Kidney epithelial cell (primary cell): ENCODE results near the gene NTN3. TPM values are rescaled to one million over a fixed set of nuclear protein-coding genes. Genes with fewer than 3 reads are reported as not detected.

ENCODE experiments used
- DNase-seq: peaks from one replicate; pipeline ENCODE4 v3.0.0-alpha.2; 2010; ENCODE audit warnings: low read depth
- H3K27me3 ChIP-seq: 2 replicates; pipeline ENCODE4 v1.6.0; 2011; ENCODE audit warnings: low read length; ENCODE audit not compliant: control insufficient read depth, insufficient read depth
- H3K36me3 ChIP-seq: 2 replicates; pipeline ENCODE4 v1.5.1; 2011; ENCODE audit warnings: low read length; ENCODE audit not compliant: control insufficient read depth, insufficient read depth
- H3K4me3 ChIP-seq: 2 replicates; pipeline ENCODE4 v1.5.1; 2011; ENCODE audit warnings: low read depth, mild to moderate bottlenecking, control low read depth, low read length
- total RNA-seq: library from RNA; depleted of rRNA; stranded (reverse); fragments of >200 nt; gene quantifications from 2 replicates; pipeline ENCODE4 v1.2.3, GENCODE V29; 2015
- TF ChIP-seq, protein P1 (sequence below): IDR thresholded peaks from 2 replicates; pipeline ENCODE4 v1.5.1; 2011; ENCODE audit warnings: mild to moderate bottlenecking, moderate library complexity, low read length, control low read depth, inconsistent platforms; ENCODE audit not compliant: insufficient read depth, poor library complexity, severe bottlenecking

The NTN3 gene
- total RNA-seq, 1 donor from 2014 or later = 0.17 TPM

DNA sequence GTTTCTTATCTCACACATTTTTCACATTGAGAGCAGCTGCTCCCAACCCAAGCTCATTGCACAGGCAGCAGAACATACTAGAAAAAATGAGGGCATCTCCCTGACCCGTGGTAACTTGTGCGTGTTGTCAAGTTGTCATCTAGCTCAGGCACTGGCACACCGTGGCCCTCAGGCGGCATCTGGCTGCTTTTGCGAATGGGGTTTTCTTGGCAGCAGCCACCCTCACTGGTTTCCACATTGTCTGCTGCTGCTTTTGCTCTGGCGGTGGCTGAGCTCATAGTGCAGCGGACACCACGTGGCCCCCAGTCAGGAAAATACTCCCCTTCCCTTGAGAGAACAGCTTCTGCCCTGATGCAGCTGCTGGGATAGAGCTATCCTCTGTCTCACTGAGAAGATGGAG is 20.6 kb upstream of the NTN3 start:
- Histone ChIP-seq H3K4me3 (no peak overlapping the region), H3K36me3 (peaks cover 6% of the 10 kb centered on the region), H3K27me3 (no peaks in the 10 kb centered on the region)
- TF ChIP-seq, protein P1, sequence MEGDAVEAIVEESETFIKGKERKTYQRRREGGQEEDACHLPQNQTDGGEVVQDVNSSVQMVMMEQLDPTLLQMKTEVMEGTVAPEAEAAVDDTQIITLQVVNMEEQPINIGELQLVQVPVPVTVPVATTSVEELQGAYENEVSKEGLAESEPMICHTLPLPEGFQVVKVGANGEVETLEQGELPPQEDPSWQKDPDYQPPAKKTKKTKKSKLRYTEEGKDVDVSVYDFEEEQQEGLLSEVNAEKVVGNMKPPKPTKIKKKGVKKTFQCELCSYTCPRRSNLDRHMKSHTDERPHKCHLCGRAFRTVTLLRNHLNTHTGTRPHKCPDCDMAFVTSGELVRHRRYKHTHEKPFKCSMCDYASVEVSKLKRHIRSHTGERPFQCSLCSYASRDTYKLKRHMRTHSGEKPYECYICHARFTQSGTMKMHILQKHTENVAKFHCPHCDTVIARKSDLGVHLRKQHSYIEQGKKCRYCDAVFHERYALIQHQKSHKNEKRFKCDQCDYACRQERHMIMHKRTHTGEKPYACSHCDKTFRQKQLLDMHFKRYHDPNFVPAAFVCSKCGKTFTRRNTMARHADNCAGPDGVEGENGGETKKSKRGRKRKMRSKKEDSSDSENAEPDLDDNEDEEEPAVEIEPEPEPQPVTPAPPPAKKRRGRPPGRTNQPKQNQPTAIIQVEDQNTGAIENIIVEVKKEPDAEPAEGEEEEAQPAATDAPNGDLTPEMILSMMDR = no peak
- no peak for DNase-seq

DNA sequence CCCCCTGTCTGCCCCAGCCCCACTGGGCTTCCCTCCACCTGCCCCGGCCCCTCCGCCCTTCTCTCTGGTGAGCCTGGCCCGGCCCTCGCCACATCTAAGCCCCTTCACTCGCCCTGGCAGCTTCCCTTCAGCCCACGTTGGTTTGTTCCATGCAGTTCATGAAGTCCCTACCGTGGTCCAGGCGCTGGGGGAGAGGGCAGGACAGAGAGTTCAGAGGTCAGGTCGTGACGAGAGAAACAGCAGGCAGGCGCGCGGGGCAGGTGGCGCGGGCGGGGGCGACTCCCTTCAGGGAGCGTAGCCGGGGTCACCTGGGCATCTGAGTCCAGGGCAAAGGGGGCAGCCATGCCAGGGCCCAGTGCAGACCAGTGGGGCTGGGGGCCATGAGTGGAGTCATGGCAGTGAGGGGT is 20.1 kb upstream of the NTN3 start:
- peaks cover 6% of the 10 kb centered on the region for H3K36me3 ChIP-seq
- H3K27me3 ChIP-seq = no peaks in the 10 kb centered on the region
- TF ChIP-seq, protein P1 = no peak
- DNase-seq = no peak
- no peak overlapping the region for H3K4me3 ChIP-seq

DNA sequence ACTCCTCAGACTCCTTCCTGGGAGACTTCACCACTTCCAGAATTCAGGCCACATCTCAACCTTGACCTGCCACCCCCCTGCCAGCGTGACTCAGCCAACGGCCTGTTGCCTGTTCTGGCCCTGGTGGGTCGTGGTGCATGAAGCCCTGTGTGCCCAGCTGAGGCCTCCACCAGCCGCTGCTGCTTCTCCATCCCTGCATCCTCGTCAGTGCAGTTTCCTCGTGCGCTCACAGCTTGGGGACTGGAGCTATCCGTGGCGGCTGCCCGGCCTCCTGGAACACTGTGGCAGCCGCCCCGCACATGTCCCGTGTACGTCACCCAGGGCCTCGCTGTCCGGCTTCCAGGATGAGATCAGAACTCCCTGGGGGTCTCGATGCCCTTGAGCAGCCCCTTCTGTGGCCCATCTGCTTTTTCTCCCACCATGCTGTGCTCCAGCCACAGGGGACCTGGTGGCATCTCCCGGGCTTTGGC is 19.2 kb upstream of the NTN3 start:
- Histone ChIP-seq H3K4me3 (no peak overlapping the region), H3K27me3 (no peaks in the 10 kb centered on the region), H3K36me3 (peaks cover 6% of the 10 kb centered on the region)
- TF ChIP-seq, protein P1 = no peak
- no peak for DNase-seq

DNA sequence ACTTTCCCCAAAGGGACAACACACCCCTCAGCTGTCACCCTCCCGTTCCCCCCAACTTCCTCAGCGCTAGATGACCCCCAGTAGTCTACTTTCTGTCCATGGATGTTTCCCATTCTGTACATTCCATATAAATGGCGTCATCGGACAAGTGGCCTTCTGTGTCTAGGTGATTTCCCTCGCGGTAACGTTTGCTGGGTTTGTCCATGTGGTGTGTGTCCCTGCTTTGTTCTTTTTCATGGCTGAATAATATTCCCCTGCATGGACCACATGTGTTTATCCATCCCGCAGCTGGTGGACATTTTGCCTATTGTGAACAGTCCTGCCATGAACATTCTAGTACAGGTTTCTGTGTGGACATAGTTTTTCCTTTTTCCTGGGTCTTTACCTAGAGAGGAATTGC is 18.4 kb upstream of the NTN3 start:
- no peaks in the 10 kb centered on the region for H3K27me3 ChIP-seq
- peaks cover 6% of the 10 kb centered on the region for H3K36me3 ChIP-seq
- no peak for DNase-seq
- TF ChIP-seq, protein P1 = no peak
- H3K4me3 ChIP-seq = no peak overlapping the region

DNA sequence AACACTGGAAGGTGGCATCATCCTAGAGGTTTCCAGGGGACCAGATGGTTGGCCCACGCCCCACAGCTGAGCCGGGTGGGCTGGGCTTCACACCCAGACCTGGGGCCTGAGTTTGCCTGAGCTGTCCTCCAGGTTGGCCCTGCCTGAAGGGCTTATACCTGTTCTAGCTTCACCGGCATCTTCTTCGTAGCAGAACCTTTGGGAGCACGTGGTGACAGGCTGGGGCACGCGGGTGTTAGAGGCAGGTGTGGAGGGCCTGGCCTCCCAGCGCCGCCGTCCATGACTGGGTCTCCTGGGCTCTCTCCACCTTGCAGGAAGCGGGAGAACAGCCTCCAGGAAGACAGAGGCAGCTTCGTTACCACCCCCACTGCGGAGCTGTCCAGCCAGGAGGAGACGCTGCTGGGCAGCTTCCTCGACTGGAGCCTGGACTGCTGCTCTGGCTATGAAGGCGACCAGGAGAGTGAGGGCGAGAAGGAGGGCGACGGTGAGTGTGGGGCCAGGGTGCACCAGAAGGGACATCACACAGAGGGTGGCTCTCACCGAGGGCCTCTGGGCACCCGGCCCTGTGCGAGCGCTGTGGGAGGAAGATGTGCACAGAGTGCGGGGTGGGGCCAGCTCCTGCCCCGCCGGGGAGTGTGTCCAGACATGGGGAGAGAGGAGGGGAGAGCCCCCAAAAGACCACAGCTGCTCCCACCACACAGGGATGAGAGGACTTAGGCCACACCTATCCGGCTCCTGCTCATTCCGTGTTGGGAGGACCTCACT is 15.8 kb upstream of the NTN3 start:
- Histone ChIP-seq H3K36me3 (peaks cover 6% of the 10 kb centered on the region), H3K27me3 (no peaks in the 10 kb centered on the region), H3K4me3 (no peak overlapping the region)
- DNase-seq = no peak
- TF ChIP-seq, protein P1 = no peak

DNA sequence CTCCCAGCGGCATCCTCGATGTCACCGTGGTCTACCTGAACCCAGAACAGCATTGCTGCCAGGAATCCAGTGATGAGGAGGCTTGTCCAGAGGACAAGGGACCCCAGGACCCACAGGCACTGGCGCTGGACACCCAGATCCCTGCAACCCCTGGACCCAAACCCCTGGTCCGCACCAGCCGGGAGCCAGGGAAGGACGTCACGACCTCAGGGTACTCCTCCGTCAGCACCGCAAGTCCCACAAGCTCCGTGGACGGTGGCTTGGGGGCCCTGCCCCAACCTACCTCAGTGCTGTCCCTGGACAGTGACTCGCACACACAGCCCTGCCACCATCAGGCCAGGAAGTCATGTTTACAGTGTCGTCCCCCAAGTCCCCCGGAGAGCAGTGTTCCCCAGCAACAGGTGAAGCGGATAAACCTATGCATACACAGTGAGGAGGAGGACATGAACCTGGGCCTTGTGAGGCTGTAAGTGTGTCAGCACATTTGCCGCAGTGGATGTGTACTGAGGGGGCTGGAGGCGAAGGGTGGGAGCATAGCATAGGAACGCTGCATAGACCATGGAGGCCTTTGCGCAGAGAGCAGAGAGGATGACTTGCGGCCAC is 14.4 kb upstream of the NTN3 start:
- H3K27me3 ChIP-seq = no peaks in the 10 kb centered on the region
- H3K36me3 ChIP-seq = peaks cover 4% of the 10 kb centered on the region
- DNase-seq = no peak
- no peak overlapping the region for H3K4me3 ChIP-seq
- TF ChIP-seq, protein P1 = no peak
